Astrocyte of the spinal cord (primary cell): ENCODE measurements around the gene TCF15.

Experiments used
- DNase-seq: peaks from one replicate; pipeline ENCODE4 v3.0.0; 2011; ENCODE audit warnings: low read depth, low spot score
- H3K4me3 ChIP-seq: 2 replicates; pipeline ENCODE4 v1.5.1; 2011; ENCODE audit warnings: low read depth, mild to moderate bottlenecking, low read length, moderate library complexity
- in situ Hi-C: cut with HindIII; loops from 2 replicates; pipeline ENCODE4 v1.10.0; 2017; ENCODE audit warnings: low sequenced_read_pairs
- TF ChIP-seq, protein P1 (sequence below): IDR thresholded peaks from 2 replicates; pipeline ENCODE4 v1.5.1; 2012; ENCODE audit warnings: low read depth, mild to moderate bottlenecking, low read length, inconsistent platforms

Gene TCF15

DNA sequence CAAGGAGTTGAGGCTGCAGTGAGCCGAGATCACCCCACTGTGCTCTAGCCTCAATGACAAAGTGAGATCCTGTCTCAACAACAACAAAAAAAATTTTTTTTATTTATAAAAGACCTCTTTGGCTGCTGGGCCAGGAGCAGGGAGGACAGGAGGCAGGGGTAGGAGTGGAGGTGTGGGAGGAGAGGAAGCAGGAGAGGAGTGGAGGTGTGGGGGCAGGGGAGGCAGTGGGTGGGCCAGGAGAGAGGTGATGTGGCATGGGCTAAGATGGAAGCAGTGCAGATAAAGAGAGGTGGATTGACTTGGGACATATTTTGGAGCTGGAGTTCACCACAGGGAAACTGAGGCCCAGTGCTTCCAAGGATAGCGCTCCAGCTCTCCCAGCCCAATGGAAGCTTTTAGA, 53.1 kb downstream of the TCF15 start:
- in situ Hi-C loops: no loop called here

DNA sequence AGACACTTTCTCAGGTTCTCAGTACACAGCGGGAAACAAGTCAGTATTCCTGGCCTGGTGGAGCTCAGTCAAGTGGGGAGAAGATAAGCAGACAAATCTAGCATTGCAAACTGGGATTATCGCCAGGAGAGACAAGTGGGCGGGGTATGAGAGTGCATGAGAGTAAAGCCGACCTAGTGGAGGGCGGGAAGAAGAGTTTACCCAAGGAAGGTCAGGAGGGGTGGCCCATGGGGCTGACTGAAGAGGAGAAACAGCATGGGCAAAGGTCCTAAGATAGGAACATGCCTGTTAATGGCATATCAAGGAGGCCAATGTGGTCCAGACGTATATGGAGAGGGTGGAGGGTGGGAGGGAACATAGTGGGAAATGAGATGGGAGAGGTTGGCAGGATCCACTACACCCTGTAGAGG, 54.1 kb downstream of the TCF15 start:
- no peak overlapping the region for H3K4me3 ChIP-seq
- in situ Hi-C loops: no loop called here
- TF ChIP-seq, protein P1, sequence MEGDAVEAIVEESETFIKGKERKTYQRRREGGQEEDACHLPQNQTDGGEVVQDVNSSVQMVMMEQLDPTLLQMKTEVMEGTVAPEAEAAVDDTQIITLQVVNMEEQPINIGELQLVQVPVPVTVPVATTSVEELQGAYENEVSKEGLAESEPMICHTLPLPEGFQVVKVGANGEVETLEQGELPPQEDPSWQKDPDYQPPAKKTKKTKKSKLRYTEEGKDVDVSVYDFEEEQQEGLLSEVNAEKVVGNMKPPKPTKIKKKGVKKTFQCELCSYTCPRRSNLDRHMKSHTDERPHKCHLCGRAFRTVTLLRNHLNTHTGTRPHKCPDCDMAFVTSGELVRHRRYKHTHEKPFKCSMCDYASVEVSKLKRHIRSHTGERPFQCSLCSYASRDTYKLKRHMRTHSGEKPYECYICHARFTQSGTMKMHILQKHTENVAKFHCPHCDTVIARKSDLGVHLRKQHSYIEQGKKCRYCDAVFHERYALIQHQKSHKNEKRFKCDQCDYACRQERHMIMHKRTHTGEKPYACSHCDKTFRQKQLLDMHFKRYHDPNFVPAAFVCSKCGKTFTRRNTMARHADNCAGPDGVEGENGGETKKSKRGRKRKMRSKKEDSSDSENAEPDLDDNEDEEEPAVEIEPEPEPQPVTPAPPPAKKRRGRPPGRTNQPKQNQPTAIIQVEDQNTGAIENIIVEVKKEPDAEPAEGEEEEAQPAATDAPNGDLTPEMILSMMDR: no peak
- DNase-seq: no peak

More for the DNA sequence above, 53.1 kb downstream of the TCF15 start:
- H3K4me3 ChIP-seq: no peak overlapping the region
- TF ChIP-seq, protein P1: no peak
- DNase-seq: no peak
